ENCODE data around the gene SORBS2.
A peak's percentile ranks its signal among the peaks of the same experiment; 100 is the strongest.
"Not testable (repeated sequence)": the region's sequence is repeated elsewhere in the genome, so short reads cannot be mapped to it uniquely, and the experiment has no call there.

The SORBS2 gene

GRCh38 chr4:185811509-185812364, at the start of gene SORBS2:
Gene SORBS2, minus strand, starts transcription at chr4:185812194. Its CDS starts 121,623 bp downstream, at chr4:185690571.
- in situ Hi-C loops (cut with HindIII; ENCODE audit: low pct_unique_long_range_greater_than_20kb, low sequenced_read_pairs) = no loop called here
- DNase-seq (ENCODE audit: low read depth in 1 of 2, low spot score in 1 of 2) = peak; percentile 37 to 70
- TF ChIP-seq JUND (IDR thresholded peaks at IDR 0.05; ENCODE audit: low read depth) = no peak

- DNase-seq (ENCODE audit: low read depth in 1 of 2, low spot score in 1 of 2) = no peak
- in situ Hi-C loops (cut with HindIII; ENCODE audit: low pct_unique_long_range_greater_than_20kb, low sequenced_read_pairs) = no loop called here
- TF ChIP-seq JUND (IDR thresholded peaks at IDR 0.05; ENCODE audit: low read depth) = no peak
These were observed 47.1 kb upstream of the SORBS2 start for GRCh38 chr4:185859111-185859510.

GRCh38 chr4:185857561-185857960, 45.6 kb upstream of the SORBS2 start:
- DNase-seq (ENCODE audit: low read depth in 1 of 2, low spot score in 1 of 2) = peak in 1 of 2 experiments; percentile 10
- in situ Hi-C loops (cut with HindIII; ENCODE audit: low pct_unique_long_range_greater_than_20kb, low sequenced_read_pairs) = not testable (repeated sequence)

- in situ Hi-C loops (cut with HindIII; ENCODE audit: low pct_unique_long_range_greater_than_20kb, low sequenced_read_pairs) = no loop called here
These were observed 41.8 kb upstream of the SORBS2 start for GRCh38 chr4:185853841-185854240.

GRCh38 chr4:185852961-185853360, 41.0 kb upstream of the SORBS2 start:
- no peak for TF ChIP-seq JUND (IDR thresholded peaks at IDR 0.05; ENCODE audit: low read depth)
- no peak for DNase-seq (ENCODE audit: low read depth in 1 of 2, low spot score in 1 of 2)
- in situ Hi-C loops (cut with HindIII; ENCODE audit: low pct_unique_long_range_greater_than_20kb, low sequenced_read_pairs) = no loop called here

More at GRCh38 chr4:185853841-185854240, 41.8 kb upstream of the SORBS2 start:
- TF ChIP-seq JUND (IDR thresholded peaks at IDR 0.05; ENCODE audit: low read depth) = no peak
- DNase-seq (ENCODE audit: low read depth in 1 of 2, low spot score in 1 of 2) = no peak

GRCh38 chr4:185849664-185850550, 37.9 kb upstream of the SORBS2 start:
- DNase-seq (ENCODE audit: low read depth in 1 of 2, low spot score in 1 of 2) = no peak
- no peak for TF ChIP-seq JUND (IDR thresholded peaks at IDR 0.05; ENCODE audit: low read depth)
- in situ Hi-C loops (cut with HindIII; ENCODE audit: low pct_unique_long_range_greater_than_20kb, low sequenced_read_pairs) = no loop called here

- no peak for DNase-seq (ENCODE audit: low read depth in 1 of 2, low spot score in 1 of 2)
- TF ChIP-seq JUND (IDR thresholded peaks at IDR 0.05; ENCODE audit: low read depth) = no peak
- in situ Hi-C loops (cut with HindIII; ENCODE audit: low pct_unique_long_range_greater_than_20kb, low sequenced_read_pairs) = no loop called here
These were observed 35.5 kb upstream of the SORBS2 start for GRCh38 chr4:185847352-185848097.

- no peak for TF ChIP-seq JUND (IDR thresholded peaks at IDR 0.05; ENCODE audit: low read depth)
- no peak for DNase-seq (ENCODE audit: low read depth in 1 of 2, low spot score in 1 of 2)
- in situ Hi-C loops (cut with HindIII; ENCODE audit: low pct_unique_long_range_greater_than_20kb, low sequenced_read_pairs) = no loop called here
These were observed 34.6 kb upstream of the SORBS2 start for GRCh38 chr4:185846505-185847150.

- no peak for TF ChIP-seq JUND (IDR thresholded peaks at IDR 0.05; ENCODE audit: low read depth)
- no peak for DNase-seq (ENCODE audit: low read depth in 1 of 2, low spot score in 1 of 2)
- in situ Hi-C loops (cut with HindIII; ENCODE audit: low pct_unique_long_range_greater_than_20kb, low sequenced_read_pairs) = no loop called here
These were observed 34.0 kb upstream of the SORBS2 start for GRCh38 chr4:185845966-185846365.

- in situ Hi-C loops (cut with HindIII; ENCODE audit: low pct_unique_long_range_greater_than_20kb, low sequenced_read_pairs) = no loop called here
- no peak for TF ChIP-seq JUND (IDR thresholded peaks at IDR 0.05; ENCODE audit: low read depth)
- no peak for DNase-seq (ENCODE audit: low read depth in 1 of 2, low spot score in 1 of 2)
These were observed 29.5 kb upstream of the SORBS2 start for GRCh38 chr4:185841451-185841850.

GRCh38 chr4:185840953-185841352, 29.0 kb upstream of the SORBS2 start:
- DNase-seq (ENCODE audit: low read depth in 1 of 2, low spot score in 1 of 2) = no peak
- in situ Hi-C loops (cut with HindIII; ENCODE audit: low pct_unique_long_range_greater_than_20kb, low sequenced_read_pairs) = no loop called here
- no peak for TF ChIP-seq JUND (IDR thresholded peaks at IDR 0.05; ENCODE audit: low read depth)

GRCh38 chr4:185840201-185840600, 28.2 kb upstream of the SORBS2 start:
- DNase-seq (ENCODE audit: low read depth in 1 of 2, low spot score in 1 of 2) = peak in 1 of 2 experiments; percentile 19
- in situ Hi-C loops (cut with HindIII; ENCODE audit: low pct_unique_long_range_greater_than_20kb, low sequenced_read_pairs) = no loop called here
- TF ChIP-seq JUND (IDR thresholded peaks at IDR 0.05; ENCODE audit: low read depth) = no peak

Data from T47D (cell line).